HG02885 (cell line): Measurements from ENCODE around the gene RPL36.
A peak's percentile ranks its signal among the peaks of the same experiment; 100 is the strongest.

Experiments
- ATAC-seq: cut with Tn5 transposase; IDR thresholded peaks from one replicate; pipeline ENCODE4 v1.9.1; 2021; ENCODE audit warnings: mild to moderate bottlenecking; ENCODE audit not compliant: unreplicated experiment, poor library complexity

The RPL36 gene

GRCh38 chr19:5672708-5673459, 17.2 kb upstream of the RPL36 start:
- no peak for ATAC-seq

- no peak for ATAC-seq
Measured at GRCh38 chr19:5673752-5674151, 16.3 kb upstream of the RPL36 start.

- no peak for ATAC-seq
Measured at GRCh38 chr19:5674714-5675113, 15.4 kb upstream of the RPL36 start.

GRCh38 chr19:5676105-5676771, 13.9 kb upstream of the RPL36 start:
- ATAC-seq: no peak

- ATAC-seq: no peak
Measured at GRCh38 chr19:5676772-5677105, 13.4 kb upstream of the RPL36 start.

GRCh38 chr19:5677136-5677535, 13.0 kb upstream of the RPL36 start:
- ATAC-seq: no peak

GRCh38 chr19:5677580-5677979, 12.5 kb upstream of the RPL36 start:
- ATAC-seq: no peak

GRCh38 chr19:5678071-5678718, 11.9 kb upstream of the RPL36 start:
- no peak for ATAC-seq

- ATAC-seq: no peak
Measured at GRCh38 chr19:5679289-5680083, 10.6 kb upstream of the RPL36 start.

- no peak for ATAC-seq
Measured at GRCh38 chr19:5680084-5680436, 10.0 kb upstream of the RPL36 start.

- ATAC-seq: peak; percentile 90
Measured at GRCh38 chr19:5680437-5681368, 9.4 kb upstream of the RPL36 start, which contains the start of the genes HSD11B1L and MICOS13. Gene HSD11B1L, plus strand, starts transcription at chr19:5681027. Its CDS starts 3,806 bp downstream, at chr19:5684833. Gene MICOS13, minus strand, starts transcription at chr19:5680516. Its CDS starts 30 bp downstream, at chr19:5680486.

- no peak for ATAC-seq
Measured at GRCh38 chr19:5681391-5682106, 8.5 kb upstream of the RPL36 start.

GRCh38 chr19:5682107-5682482, 8.0 kb upstream of the RPL36 start:
- ATAC-seq: no peak

- no peak for ATAC-seq
Measured at GRCh38 chr19:5683177-5683886, 6.8 kb upstream of the RPL36 start.

- no peak for ATAC-seq
Measured at GRCh38 chr19:5684694-5685430, 5.2 kb upstream of the RPL36 start.

GRCh38 chr19:5686326-5686646, 3.8 kb upstream of the RPL36 start:
- ATAC-seq: no peak

GRCh38 chr19:5686647-5687359, 3.3 kb upstream of the RPL36 start:
- ATAC-seq: peak; percentile 61
